Muscle of leg (tissue), 11 donors: Measurements from ENCODE around the gene NAA20. TPM values are rescaled to one million over a fixed set of nuclear protein-coding genes. Genes with fewer than 3 reads are reported as not detected.

ENCODE experiments used
- DNase-seq: peaks from one replicate; pipeline ENCODE4 v3.0.0; 2013
- H3K27ac ChIP-seq: one replicate; pipeline ENCODE4 v1.5.1; 2013; ENCODE audit warnings: mild to moderate bottlenecking, low read length, control low read depth
- H3K27me3 ChIP-seq: one replicate; pipeline ENCODE4 v1.6.1; 2013; ENCODE audit warnings: low read length; ENCODE audit not compliant: control insufficient read depth, insufficient read depth
- H3K36me3 ChIP-seq: one replicate; pipeline ENCODE4 v1.6.1; 2013; ENCODE audit warnings: low read length; ENCODE audit not compliant: control insufficient read depth, insufficient read depth
- H3K4me1 ChIP-seq: one replicate; pipeline ENCODE4 v1.6.1; 2013; ENCODE audit warnings: low read length; ENCODE audit not compliant: control insufficient read depth, insufficient read depth
- H3K4me3 ChIP-seq: one replicate; pipeline ENCODE4 v1.5.1; 2013; ENCODE audit warnings: low read length, control low read depth
- H3K9me3 ChIP-seq: replicated peaks from 2 replicates; pipeline ENCODE4 v1.6.1; 2013; ENCODE audit warnings: low read depth, low read length; ENCODE audit not compliant: control insufficient read depth
- WGBS: methylation state at CpG from one replicate; pipeline ENCODE4 v1.1.5; 2013; ENCODE audit warnings: missing lambda C conversion rate; ENCODE audit not compliant: insufficient coverage; 5-methylcytosine and 5-hydroxymethylcytosine counted together
- polyA plus RNA-seq, 8 donors: library from polyadenylated mRNA; unstranded; fragments of 120-200 nt; gene quantifications; one replicate each; pipeline versions ENCODE4 v1.2.1 to v1.2.3, GENCODE V29; 2013; ENCODE audit warnings: inconsistent platforms in 1 of 8, low replicate concordance in 1 of 8; ENCODE audit not compliant: insufficient read length in 8 of 8, insufficient read depth in 1 of 8
- total RNA-seq: library from RNA; stranded (reverse); fragments of 120-200 nt; gene quantifications from one replicate; pipeline ENCODE4 v1.2.4, GENCODE V29; 2013

The NAA20 gene
- total and polyA plus RNA-seq, 9 donors = 40.9 to 72.4 (median 67.2) TPM

GRCh38 chr20:20063941-20064702 lies 47.0 kb downstream of the NAA20 start:
- Histone ChIP-seq H3K36me3 (no peaks in the 10 kb centered on the region), H3K4me1 (no peaks in the 10 kb centered on the region), H3K4me3 (no peak overlapping the region), H3K9me3 (no peaks in the 10 kb centered on the region), H3K27ac (no peak overlapping the region), H3K27me3 (peaks cover 2% of the 10 kb centered on the region)
- DNase-seq = no peak
- 72% methylated on average over 4 of the region's 12 CpGs for WGBS

- no CpG with 5 or more reads among the region's 1 CpG for WGBS
- peaks cover 2% of the 10 kb centered on the region for H3K27me3 ChIP-seq
- H3K4me1 ChIP-seq = no peaks in the 10 kb centered on the region
- no peak overlapping the region for H3K27ac ChIP-seq
- no peak for DNase-seq
- H3K9me3 ChIP-seq = no peaks in the 10 kb centered on the region
- H3K36me3 ChIP-seq = no peaks in the 10 kb centered on the region
- no peak overlapping the region for H3K4me3 ChIP-seq
Measured at GRCh38 chr20:20065361-20065760, 48.2 kb downstream of the NAA20 start.

- no peaks in the 10 kb centered on the region for H3K27me3 ChIP-seq
- 59% methylated on average over 4 of the region's 10 CpGs for WGBS
- no peaks in the 10 kb centered on the region for H3K9me3 ChIP-seq
- DNase-seq = no peak
- H3K4me3 ChIP-seq = no peak overlapping the region
- H3K27ac ChIP-seq = no peak overlapping the region
- peaks cover 10% of the 10 kb centered on the region for H3K4me1 ChIP-seq
- no peaks in the 10 kb centered on the region for H3K36me3 ChIP-seq
Measured at GRCh38 chr20:20070871-20071726, 53.9 kb downstream of the NAA20 start.

- Histone ChIP-seq H3K4me1 (peaks cover 15% of the 10 kb centered on the region), H3K27ac (peak overlapping the region; percentile 25), H3K4me3 (no peak overlapping the region), H3K27me3 (peaks cover 2% of the 10 kb centered on the region), H3K36me3 (no peaks in the 10 kb centered on the region), H3K9me3 (no peaks in the 10 kb centered on the region)
- peak; percentile 30 for DNase-seq
- WGBS = 82% methylated on average over 2 of the region's 15 CpGs
Measured at GRCh38 chr20:20073801-20074371, 56.7 kb downstream of the NAA20 start.

- Histone ChIP-seq H3K9me3 (no peaks in the 10 kb centered on the region), H3K4me3 (no peak overlapping the region), H3K27ac (no peak overlapping the region), H3K27me3 (peaks cover 4% of the 10 kb centered on the region), H3K36me3 (no peaks in the 10 kb centered on the region), H3K4me1 (peaks cover 15% of the 10 kb centered on the region)
- DNase-seq = no peak
- no CpG with 5 or more reads among the region's 4 CpGs for WGBS
Measured at GRCh38 chr20:20075032-20075431, 57.9 kb downstream of the NAA20 start.

GRCh38 chr20:20076297-20077065 lies 59.3 kb downstream of the NAA20 start:
- Histone ChIP-seq H3K27me3 (peaks cover 4% of the 10 kb centered on the region), H3K36me3 (no peaks in the 10 kb centered on the region), H3K4me3 (no peak overlapping the region), H3K9me3 (no peaks in the 10 kb centered on the region), H3K27ac (no peak overlapping the region), H3K4me1 (peaks cover 15% of the 10 kb centered on the region)
- DNase-seq = peak; percentile 72
- 68% methylated on average over 3 of the region's 9 CpGs for WGBS

GRCh38 chr20:20078041-20078440 lies 60.9 kb downstream of the NAA20 start:
- no peak overlapping the region for H3K27ac ChIP-seq
- DNase-seq = no peak
- 92% methylated on average over 4 of the region's 4 CpGs for WGBS
- H3K27me3 ChIP-seq = peaks cover 4% of the 10 kb centered on the region
- no peaks in the 10 kb centered on the region for H3K36me3 ChIP-seq
- peaks cover 15% of the 10 kb centered on the region for H3K4me1 ChIP-seq
- no peak overlapping the region for H3K4me3 ChIP-seq
- no peaks in the 10 kb centered on the region for H3K9me3 ChIP-seq

- Histone ChIP-seq H3K27ac (no peak overlapping the region), H3K27me3 (peaks cover 4% of the 10 kb centered on the region), H3K4me3 (no peak overlapping the region), H3K9me3 (no peaks in the 10 kb centered on the region), H3K36me3 (no peaks in the 10 kb centered on the region), H3K4me1 (peaks cover 9% of the 10 kb centered on the region)
- DNase-seq = no peak
- WGBS = 78% methylated on average over 1 of the region's 5 CpGs
Measured at GRCh38 chr20:20079102-20079784, 62.1 kb downstream of the NAA20 start.
